Adipose tissue (tissue), 3 donors: Measurements from ENCODE around the gene SYT15. TPM values are rescaled to one million over a fixed set of nuclear protein-coding genes. Genes with fewer than 3 reads are reported as not detected.
"Not testable (repeated sequence)": the region's sequence is repeated elsewhere in the genome, so short reads cannot be mapped to it uniquely, and the experiment has no call there.

Source experiments
- H3K27ac ChIP-seq: one replicate; pipeline ENCODE4 v1.5.1; 2013; ENCODE audit warnings: low read depth, low read length
- WGBS, 3 donors: extraction: QIAGEN DNeasy Blood & Tissue Kit; methylation state at CpG; one replicate each; pipeline ENCODE4 v1.1.7; 2013; 5-methylcytosine and 5-hydroxymethylcytosine counted together
- polyA plus RNA-seq, 3 donors: library from polyadenylated mRNA; stranded (reverse); fragments of 200-250 nt; gene quantifications; one replicate each; pipeline ENCODE4 v1.2.3, GENCODE V29; 2013
- donor health status: healthy with polysubstance abuse.
- donor health status: Bipolar disorder and iron deficiency.
- donor health status: healthy.

The SYT15 gene
- polyA plus RNA-seq, 3 donors = 1.7 to 3.3 (median 1.7) TPM

GRCh38 chr10:46623899-46624654 lies 45.1 kb downstream of the SYT15 start:
- not testable (repeated sequence) for H3K27ac ChIP-seq
- 63 to 98% (median 93%) methylated on average over 3 to 4 of the region's 8 CpGs for WGBS, 3 donors

GRCh38 chr10:46629805-46630204 lies 50.9 kb downstream of the SYT15 start:
- no CpG with 5 or more reads among the region's 1 CpG for WGBS, 3 donors

GRCh38 chr10:46630816-46631215 lies 51.9 kb downstream of the SYT15 start:
- no CpG with 5 or more reads among the region's 3 CpGs for WGBS, 3 donors
- H3K27ac ChIP-seq = not testable (repeated sequence)

More at GRCh38 chr10:46629805-46630204, 50.9 kb downstream of the SYT15 start:
- H3K27ac ChIP-seq = not testable (repeated sequence)

GRCh38 chr10:46631683-46632082 lies 52.8 kb downstream of the SYT15 start:
- WGBS, 3 donors = no CpG with 5 or more reads among the region's 3 CpGs
- not testable (repeated sequence) for H3K27ac ChIP-seq

- 40 to 47% (median 40%) methylated on average over 5 of the region's 5 CpGs for WGBS, 3 donors
- not testable (repeated sequence) for H3K27ac ChIP-seq
Observed at GRCh38 chr10:46634698-46635097, 55.8 kb downstream of the SYT15 start.

GRCh38 chr10:46635364-46635959 lies 56.5 kb downstream of the SYT15 start:
- 0 to 2% (median 0%) methylated on average over 4 to 7 of the region's 63 CpGs for WGBS, 3 donors
- not testable (repeated sequence) for H3K27ac ChIP-seq

GRCh38 chr10:46640005-46640404 lies 61.1 kb downstream of the SYT15 start:
- H3K27ac ChIP-seq = not testable (repeated sequence)

Other genes with a start within 250 kb of the SYT15 start
- 1 to 10 TPM in 2 of 3 donors, under 1 TPM in 1; 0.15 to 5.9 (median 5.6) TPM for gene ANXA8L1, start 203.4 kb upstream of the SYT15 start, polyA plus RNA-seq
- gene NPY4R, start 113.2 kb upstream of the SYT15 start, polyA plus RNA-seq = under 1 TPM in 2 of 3 donors, not detected in 1; 0.04 to 0.05 TPM
- gene GPRIN2, start 22.5 kb upstream of the SYT15 start, polyA plus RNA-seq = 1 to 10 TPM in 1 of 3 donors, under 1 TPM in 2; 0.11 to 2.3 (median 0.46) TPM